Ovary (tissue), 3 donors: ENCODE data around the gene FAM234A.
"Not testable (repeated sequence)": the region's sequence is repeated elsewhere in the genome, so short reads cannot be mapped to it uniquely, and the experiment has no call there.

Experiments used
- CTCF ChIP-seq, 3 donors: fragments of 450-650 bp in 2 of 3; fragments of 200-600 bp in 1 of 3; IDR thresholded peaks; one replicate each; pipeline versions ENCODE4 v1.5.1 to v1.8.0; 2016 to 2022; ENCODE audit warnings: antibody characterized with exemption in 3 of 3, mild to moderate bottlenecking in 1 of 3
- EP300 ChIP-seq: sonication (generic); formaldehyde crosslinking; IDR thresholded peaks from one replicate; pipeline ENCODE4 v1.6.1; 2017; ENCODE audit warnings: antibody characterized with exemption
- POLR2A ChIP-seq: fragments of 450-650 bp; IDR thresholded peaks from one replicate; pipeline ENCODE4 v1.6.1; 2017; ENCODE audit warnings: antibody characterized with exemption, mild to moderate bottlenecking, moderate library complexity
- donor health status: DM: no; HTN: no; CAD: no.

- not testable (repeated sequence) for TF ChIP-seq CTCF (IDR thresholded peaks at IDR 0.05); POLR2A; EP300
These were observed 23.5 kb downstream of the FAM234A start for GRCh38 chr16:258091-258490.
